HEK293 (cell line): ENCODE results near the gene CPSF6.

ENCODE experiments used
- GLI4 ChIP-seq: fragments of 450-650 bp; formaldehyde crosslinking; IDR thresholded peaks from 2 replicates; pipeline ENCODE4 v1.5.1; 2016; ENCODE audit warnings: missing biosample characterization, missing genetic modification characterization
- KLF7 ChIP-seq: fragments of 450-650 bp; formaldehyde crosslinking; IDR thresholded peaks from 2 replicates; pipeline ENCODE4 v1.5.1; 2016; ENCODE audit warnings: missing biosample characterization, missing genetic modification characterization, borderline replicate concordance
- ZFP69B ChIP-seq: fragments of 450-650 bp; formaldehyde crosslinking; IDR thresholded peaks from 2 replicates; pipeline ENCODE4 v1.5.1; 2016; ENCODE audit warnings: missing biosample characterization, missing genetic modification characterization
- TF ChIP-seq, protein P1 (sequence below): fragments of 450-650 bp; formaldehyde crosslinking; IDR thresholded peaks from 2 replicates; pipeline ENCODE4 v1.5.1; 2016; ENCODE audit warnings: missing biosample characterization, missing genetic modification characterization, low read depth

DNA sequence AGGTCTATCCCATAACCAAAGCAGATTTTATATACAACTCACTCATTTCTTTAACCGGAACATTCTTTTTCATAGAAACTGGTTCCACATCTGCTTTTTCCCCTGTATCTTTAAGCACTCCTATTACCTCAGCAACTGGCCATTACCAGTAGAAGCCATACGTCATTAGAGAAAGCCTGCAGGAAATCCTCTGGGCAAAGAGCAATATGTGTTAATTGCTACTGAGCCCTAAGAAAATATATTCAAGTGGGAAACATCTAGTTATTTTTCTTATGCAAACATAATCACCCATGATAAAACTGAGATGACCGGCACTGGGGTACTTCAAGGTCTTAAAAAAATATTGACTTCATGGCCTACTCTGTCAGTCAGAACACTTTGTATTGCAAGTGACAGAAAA is 28.2 kb upstream of the CPSF6 start:
- TF ChIP-seq, protein P1, sequence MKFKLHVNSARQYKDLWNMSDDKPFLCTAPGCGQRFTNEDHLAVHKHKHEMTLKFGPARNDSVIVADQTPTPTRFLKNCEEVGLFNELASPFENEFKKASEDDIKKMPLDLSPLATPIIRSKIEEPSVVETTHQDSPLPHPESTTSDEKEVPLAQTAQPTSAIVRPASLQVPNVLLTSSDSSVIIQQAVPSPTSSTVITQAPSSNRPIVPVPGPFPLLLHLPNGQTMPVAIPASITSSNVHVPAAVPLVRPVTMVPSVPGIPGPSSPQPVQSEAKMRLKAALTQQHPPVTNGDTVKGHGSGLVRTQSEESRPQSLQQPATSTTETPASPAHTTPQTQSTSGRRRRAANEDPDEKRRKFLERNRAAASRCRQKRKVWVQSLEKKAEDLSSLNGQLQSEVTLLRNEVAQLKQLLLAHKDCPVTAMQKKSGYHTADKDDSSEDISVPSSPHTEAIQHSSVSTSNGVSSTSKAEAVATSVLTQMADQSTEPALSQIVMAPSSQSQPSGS = no peak
- TF ChIP-seq GLI4 (tag by site-specific recombination) (no peak), ZFP69B (no peak), KLF7 (tag by site-specific recombination) (no peak)
